Upper lobe of right lung (tissue), 1 donor: Measurements from ENCODE around the gene SSR1. TPM values are rescaled to one million over a fixed set of nuclear protein-coding genes. Genes with fewer than 3 reads are reported as not detected.
"Not testable (repeated sequence)": the region's sequence is repeated elsewhere in the genome, so short reads cannot be mapped to it uniquely, and the experiment has no call there.

Source experiments
- ATAC-seq: fragments of 200-7000 bp; cut with Tn5 transposase; one replicate; pipeline ENCODE4 v1.9.1; 2020; ENCODE audit warnings: mild to moderate bottlenecking, moderate library complexity
- DNase-seq: peaks from one replicate; pipeline ENCODE4 v3.0.0-alpha.2; 2020
- H3K27ac ChIP-seq: fragments of 200-600 bp; one replicate; pipeline ENCODE4 v1.8.0; 2022
- H3K27me3 ChIP-seq: fragments of 200-600 bp; one replicate; pipeline ENCODE4 v1.8.0; 2022; ENCODE audit warnings: mild to moderate bottlenecking
- H3K36me3 ChIP-seq: fragments of 200-600 bp; one replicate; pipeline ENCODE4 v1.8.0; 2022
- H3K4me1 ChIP-seq: fragments of 200-600 bp; one replicate; pipeline ENCODE4 v1.8.0; 2022
- H3K4me3 ChIP-seq: fragments of 200-600 bp; one replicate; pipeline ENCODE4 v1.8.0; 2022; ENCODE audit warnings: mild to moderate bottlenecking
- H3K9me3 ChIP-seq: fragments of 200-600 bp; one replicate; pipeline ENCODE4 v1.8.0; 2022
- CTCF ChIP-seq: fragments of 200-600 bp; IDR thresholded peaks from one replicate; pipeline ENCODE4 v1.8.0; 2022; ENCODE audit warnings: antibody characterized with exemption
- intact Hi-C: fragments of 100-400 bp; cut with DNase I; formaldehyde crosslinking; loops from one replicate; pipeline ENCODE4 v1.11.0; 2022
- total RNA-seq: library from RNA; stranded (reverse); fragmentation: NEBNext Ultra II Directional; extraction: Animal tissue kit (Norgen Biotek cat#: 25700); gene quantifications from one replicate; pipeline ENCODE4 v1.2.1, GENCODE V29; 2021
- donor health status: DM: no; HTN: yes; CAD: no; lungs with severe emphysema.

Gene SSR1
- total RNA-seq, 1 donor from 2014 or later, result 128 TPM

DNA sequence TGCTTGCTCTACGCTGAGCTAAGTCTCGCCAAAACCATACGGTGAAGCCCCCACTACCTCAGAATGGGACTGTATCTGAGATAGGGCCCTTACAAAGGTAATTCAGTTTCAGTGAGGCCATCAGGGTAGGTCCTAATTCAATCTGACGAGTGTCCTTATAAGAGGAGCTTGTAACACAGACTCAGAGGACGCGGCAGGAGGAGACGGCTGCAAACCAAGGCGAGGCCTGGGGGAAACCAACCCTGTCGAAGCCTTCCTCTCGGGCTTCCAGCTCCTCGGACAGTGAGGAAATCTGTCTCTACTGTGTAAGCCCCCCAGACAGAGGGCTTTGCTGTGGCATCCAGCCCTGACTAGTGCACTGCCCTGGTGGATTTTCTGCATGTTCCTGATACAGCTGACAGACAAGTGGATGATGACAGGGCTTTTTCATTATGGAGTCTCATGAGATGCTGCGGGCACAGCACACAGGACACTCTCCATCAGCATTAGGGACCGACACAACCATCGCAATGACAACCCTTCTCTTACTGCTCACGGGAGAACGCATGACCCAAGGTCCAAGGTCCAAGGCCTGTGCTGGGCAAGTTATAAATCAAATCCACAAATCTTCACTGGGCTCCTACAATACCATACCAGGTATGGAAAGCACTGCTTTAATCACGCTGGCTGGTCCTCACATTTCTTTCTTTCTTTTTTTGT, 48.2 kb downstream of the SSR1 start:
- Histone ChIP-seq H3K4me3 (no peak overlapping the region), H3K27me3 (no peaks in the 10 kb centered on the region), H3K4me1 (peaks cover 7% of the 10 kb centered on the region), H3K27ac (no peak overlapping the region), H3K9me3 (no peaks in the 10 kb centered on the region), H3K36me3 (no peaks in the 10 kb centered on the region)
- ATAC-seq (no peak), DNase-seq (no peak)
- TF ChIP-seq CTCF, result no peak
- intact Hi-C loops, result no loop called here

- intact Hi-C loops, result no loop called here
- Histone ChIP-seq H3K27ac (no peak overlapping the region), H3K27me3 (no peaks in the 10 kb centered on the region), H3K4me3 (no peak overlapping the region), H3K4me1 (peaks cover 7% of the 10 kb centered on the region), H3K9me3 (no peaks in the 10 kb centered on the region), H3K36me3 (no peaks in the 10 kb centered on the region)
- DNase-seq (no peak), ATAC-seq (no peak)
- TF ChIP-seq CTCF, result no peak
These were observed 49.0 kb downstream of the SSR1 start for GRCh38 chr6:7264041-7264440.

DNA sequence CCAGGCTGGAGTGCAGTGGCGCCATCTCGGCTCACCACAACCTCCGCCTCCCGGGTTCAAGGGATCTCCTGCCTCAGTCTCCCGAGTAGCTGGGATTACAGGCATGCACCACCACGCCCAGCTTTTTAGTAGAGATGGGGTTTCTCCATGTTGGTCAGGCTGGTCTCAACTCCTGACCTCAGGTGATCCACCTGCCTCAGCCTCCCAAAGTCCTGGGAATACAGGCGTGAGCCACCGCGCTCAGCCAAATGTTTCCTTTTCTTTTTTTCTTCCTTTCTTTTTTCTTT, 49.5 kb downstream of the SSR1 start:
- ATAC-seq, H3K36me3 ChIP-seq, H3K27ac ChIP-seq, H3K9me3 ChIP-seq, H3K27me3 ChIP-seq, DNase-seq, H3K4me3 ChIP-seq, H3K4me1 ChIP-seq, intact Hi-C loops: not testable (repeated sequence)

GRCh38 chr6:7262746-7263518, 50.1 kb downstream of the SSR1 start:
- Histone ChIP-seq H3K4me1 (peaks cover 7% of the 10 kb centered on the region), H3K9me3 (no peaks in the 10 kb centered on the region), H3K27me3 (no peaks in the 10 kb centered on the region), H3K36me3 (no peaks in the 10 kb centered on the region), H3K27ac (no peak overlapping the region), H3K4me3 (no peak overlapping the region)
- ATAC-seq, result no peak
- intact Hi-C loops, result no loop called here
- no peak for DNase-seq
- no peak for TF ChIP-seq CTCF

DNA sequence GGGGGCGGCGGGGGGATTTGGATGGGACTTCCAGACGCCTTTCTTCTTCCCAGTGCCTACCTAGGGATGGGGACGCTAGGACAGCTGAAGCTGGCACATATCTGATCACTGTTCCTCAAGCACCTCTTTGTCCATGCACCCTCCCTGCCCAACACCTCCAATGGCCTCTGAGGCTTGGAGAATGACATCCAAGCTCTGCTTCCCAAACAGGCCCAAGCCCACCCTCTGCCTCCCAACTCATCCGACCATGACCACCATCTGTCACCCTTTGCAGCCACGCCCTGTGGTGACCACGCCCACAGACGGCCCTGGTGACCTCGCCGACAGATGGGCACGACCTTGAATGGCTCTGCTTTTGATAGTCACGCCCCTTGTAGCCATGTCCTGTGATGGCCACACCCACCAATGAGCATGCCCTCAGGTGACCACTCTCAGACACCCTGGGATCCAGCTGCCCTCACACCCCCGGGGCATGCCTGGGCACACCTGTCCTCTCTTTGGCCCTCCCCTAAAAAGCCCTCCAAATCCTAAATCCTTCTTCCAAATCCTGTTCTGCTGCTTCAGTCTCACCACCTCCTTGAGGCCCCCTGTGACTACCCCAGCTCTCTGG, 51.0 kb downstream of the SSR1 start:
- DNase-seq, result no peak
- intact Hi-C loops, result no loop called here
- no peaks in the 10 kb centered on the region for H3K27me3 ChIP-seq
- H3K36me3 ChIP-seq, result no peaks in the 10 kb centered on the region
- H3K4me3 ChIP-seq, result peak overlapping the region; percentile 69
- peak overlapping the region; percentile 78 for H3K27ac ChIP-seq
- no peak for TF ChIP-seq CTCF
- ATAC-seq, result peak; percentile 19
- peaks cover 7% of the 10 kb centered on the region for H3K4me1 ChIP-seq
- no peaks in the 10 kb centered on the region for H3K9me3 ChIP-seq
